HPDE6-E6E7 (cell line): ENCODE results near the gene STK32B.
"Not testable (repeated sequence)": the region's sequence is repeated elsewhere in the genome, so short reads cannot be mapped to it uniquely, and the experiment has no call there.

Source experiments
- DNase-seq: peaks from one replicate; pipeline ENCODE4 v3.0.0; 2011; ENCODE audit warnings: missing footprints; ENCODE audit errors: extremely low spot score

STK32B gene

DNA sequence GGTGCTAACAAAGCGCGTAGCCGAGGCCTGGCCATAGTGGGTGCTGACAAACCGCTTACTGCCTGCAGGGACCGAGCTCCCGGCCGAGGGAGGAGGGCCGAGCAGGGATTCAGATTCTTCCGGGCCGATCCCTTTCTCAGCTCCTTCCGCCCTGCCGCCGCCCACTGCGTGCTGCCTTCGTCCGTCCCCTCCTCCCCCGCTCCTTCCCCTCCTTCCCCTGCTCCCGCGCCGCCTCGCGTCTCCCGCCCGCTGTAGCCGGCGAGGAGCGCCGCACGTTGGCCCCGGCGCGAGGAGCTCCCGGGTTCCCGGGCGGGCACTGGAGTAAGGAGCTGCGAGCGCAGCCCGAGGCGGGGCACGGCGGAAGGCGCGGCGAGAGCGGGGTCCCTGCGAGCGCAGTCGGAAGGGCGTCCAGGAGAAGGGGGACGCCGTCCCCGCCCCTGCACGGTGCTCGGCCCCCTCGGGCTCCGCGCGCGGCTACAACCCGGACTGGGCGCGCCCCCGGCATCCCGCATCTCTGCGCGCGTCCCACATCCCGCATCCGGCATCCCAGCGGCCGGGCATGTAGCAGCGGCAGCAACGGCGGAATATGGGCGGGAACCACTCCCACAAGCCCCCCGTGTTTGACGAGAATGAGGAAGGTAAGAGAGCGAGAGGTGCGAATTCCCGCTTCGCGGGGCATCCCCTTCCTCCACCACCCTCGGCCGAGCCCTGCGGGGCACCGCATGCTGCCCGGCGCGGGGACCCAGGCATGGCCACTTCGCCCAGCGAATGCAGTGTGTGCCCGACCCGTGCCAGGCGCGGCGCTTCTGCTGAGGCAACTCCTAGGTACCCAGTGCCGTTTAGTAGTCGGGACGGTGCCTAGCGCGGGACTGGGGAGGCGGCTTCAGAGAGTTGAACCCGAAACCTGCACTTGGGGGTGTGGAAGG lies at the start of gene STK32B:
Gene STK32B (plus strand): TSS at position 203 of the 926 bp plus-strand sequence.
- DNase-seq, result no peak

DNA sequence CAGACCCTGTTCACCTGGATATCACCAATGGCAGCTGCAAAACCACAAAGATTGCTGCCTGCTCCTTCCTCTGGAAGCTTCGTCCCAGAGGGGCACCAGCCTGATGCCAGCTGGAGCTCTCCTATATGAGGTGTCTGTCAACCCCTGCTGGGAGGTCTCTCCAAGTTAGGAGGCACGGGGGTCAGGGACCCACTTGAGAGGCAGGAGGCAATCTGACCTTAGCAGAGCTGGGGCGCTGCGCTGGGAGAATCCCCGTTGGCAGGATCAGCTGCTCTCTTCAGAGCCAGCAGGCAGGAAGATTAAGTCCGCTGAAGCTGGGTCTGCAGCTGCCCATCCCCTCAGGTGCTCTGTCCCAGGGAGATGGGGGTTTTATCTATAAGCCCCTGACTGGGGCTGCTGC lies 49.6 kb upstream of the STK32B start:
- not testable (repeated sequence) for DNase-seq

DNA sequence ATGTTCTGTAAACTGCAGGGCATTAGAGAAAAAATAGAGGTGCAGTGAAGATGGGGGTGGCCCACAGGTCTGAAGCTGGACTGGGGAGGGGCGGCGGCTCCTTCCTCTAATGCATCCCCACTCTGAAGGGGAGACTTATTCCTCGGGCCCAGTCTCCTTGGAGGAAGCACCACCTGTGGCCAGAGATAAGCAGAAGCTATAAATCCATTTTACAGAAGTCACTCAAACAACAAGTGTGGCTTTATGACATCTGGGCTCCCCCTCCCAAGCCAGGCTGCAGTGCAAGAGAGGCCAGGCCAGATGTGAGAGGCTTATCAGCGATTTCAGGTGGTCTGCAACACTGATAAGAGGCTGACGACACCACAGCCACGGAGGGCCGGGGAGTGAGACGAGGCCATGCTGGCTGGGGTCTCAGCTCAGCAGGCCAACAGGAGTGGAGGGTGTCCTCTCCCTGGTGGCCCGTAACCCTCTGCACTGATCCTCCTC lies 47.9 kb upstream of the STK32B start:
- no peak for DNase-seq

DNA sequence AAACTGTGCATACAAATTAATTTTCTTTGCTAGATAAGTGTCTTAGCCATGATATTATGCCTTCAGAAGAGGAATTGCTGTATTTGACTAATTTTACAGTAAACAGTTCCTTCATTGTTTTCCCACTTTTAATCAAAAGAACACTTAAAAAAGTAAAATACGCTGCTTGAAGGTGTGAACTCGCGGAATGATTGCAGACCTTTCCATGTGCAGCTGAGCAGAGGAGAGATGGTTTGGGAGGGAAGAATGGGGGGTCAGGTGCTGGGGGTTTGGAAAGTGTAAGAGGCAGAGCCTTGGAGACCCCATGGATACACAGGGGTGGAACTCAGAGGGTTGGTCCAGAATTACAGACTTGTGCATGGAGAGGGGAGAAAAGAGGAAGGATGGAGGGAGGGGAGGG lies 47.4 kb upstream of the STK32B start:
- no peak for DNase-seq

GRCh38 chr4:5004496-5004895 lies 46.8 kb upstream of the STK32B start:
- DNase-seq, result no peak

DNA sequence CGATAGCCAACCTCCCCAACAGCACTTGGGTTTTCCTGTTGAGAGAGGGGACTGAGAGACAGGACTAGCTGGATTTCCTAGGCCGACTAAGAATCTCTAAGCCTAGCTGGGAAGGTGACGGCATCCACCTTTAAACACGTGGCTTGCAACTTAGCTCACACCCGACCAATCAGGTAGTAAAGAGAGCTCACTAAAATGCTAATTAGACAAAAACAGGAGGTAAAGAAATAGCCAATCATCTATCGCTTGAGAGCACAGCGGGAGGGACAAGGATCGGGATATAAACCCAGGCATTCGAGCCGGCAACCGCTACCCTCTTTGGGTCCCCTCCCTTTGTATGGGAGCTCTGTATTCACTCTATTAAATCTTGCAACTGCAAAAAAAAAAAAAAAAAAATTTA lies 44.3 kb upstream of the STK32B start:
- not testable (repeated sequence) for DNase-seq

DNA sequence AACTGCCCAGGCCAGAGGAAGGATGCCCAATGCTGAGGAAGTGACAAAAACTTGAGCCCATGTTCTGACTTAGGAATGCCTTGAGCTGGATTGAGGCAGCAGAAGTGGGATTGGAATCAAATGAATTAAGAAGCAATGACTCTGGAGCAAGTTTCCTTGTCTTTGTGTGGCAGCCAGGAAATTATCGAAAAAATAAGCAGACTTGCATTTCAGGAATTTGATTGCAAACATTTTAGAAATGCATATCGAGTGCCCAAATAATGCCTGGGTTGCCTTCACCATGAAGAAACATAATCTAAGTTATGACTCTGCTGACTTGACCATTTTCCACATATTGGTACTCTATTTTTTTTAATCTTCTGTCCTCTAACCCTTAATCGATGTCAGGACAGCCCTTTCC lies 41.5 kb upstream of the STK32B start:
- DNase-seq, result no peak

DNA sequence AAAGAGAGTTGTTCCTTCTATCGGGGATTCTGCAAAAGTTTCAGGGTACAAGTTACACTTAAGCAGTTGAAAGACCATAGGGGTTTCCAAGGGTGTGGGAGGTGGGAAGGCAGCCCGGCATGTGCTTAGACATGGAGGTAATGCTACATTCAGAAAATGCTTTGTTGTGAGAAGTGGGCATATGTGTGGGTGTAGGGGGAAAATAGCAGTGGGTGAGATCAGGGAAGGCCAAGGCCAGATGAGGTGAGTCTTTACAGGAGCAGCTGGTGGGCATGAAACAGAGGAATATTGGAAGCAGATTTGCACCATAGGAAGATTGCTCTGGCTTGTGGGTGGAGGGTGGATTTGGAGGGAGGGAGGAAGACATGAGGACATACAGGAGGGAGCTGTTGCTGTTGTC lies 40.3 kb upstream of the STK32B start:
- DNase-seq, result no peak

GRCh38 chr4:5012244-5012898 lies 38.9 kb upstream of the STK32B start:
- DNase-seq, result no peak

DNA sequence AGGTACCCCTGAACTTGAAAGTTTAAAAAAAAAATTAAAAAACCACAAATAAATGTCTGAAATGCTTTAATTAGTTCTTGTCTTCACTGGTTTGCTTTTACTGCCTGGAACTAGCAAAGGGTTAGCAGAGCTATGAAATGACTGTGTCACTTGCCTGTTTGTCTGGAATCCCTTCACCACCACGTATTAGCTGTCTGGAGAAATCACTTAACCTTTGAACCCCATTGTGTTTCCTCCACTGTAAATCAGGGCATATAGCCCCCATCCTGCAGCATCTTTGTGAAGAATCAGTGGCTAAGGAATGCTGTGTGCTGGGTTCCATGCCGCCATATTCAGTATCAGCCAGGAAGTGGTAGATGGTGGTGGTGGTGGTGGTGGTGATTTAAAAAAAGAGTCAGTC lies 38.3 kb upstream of the STK32B start:
- no peak for DNase-seq

DNA sequence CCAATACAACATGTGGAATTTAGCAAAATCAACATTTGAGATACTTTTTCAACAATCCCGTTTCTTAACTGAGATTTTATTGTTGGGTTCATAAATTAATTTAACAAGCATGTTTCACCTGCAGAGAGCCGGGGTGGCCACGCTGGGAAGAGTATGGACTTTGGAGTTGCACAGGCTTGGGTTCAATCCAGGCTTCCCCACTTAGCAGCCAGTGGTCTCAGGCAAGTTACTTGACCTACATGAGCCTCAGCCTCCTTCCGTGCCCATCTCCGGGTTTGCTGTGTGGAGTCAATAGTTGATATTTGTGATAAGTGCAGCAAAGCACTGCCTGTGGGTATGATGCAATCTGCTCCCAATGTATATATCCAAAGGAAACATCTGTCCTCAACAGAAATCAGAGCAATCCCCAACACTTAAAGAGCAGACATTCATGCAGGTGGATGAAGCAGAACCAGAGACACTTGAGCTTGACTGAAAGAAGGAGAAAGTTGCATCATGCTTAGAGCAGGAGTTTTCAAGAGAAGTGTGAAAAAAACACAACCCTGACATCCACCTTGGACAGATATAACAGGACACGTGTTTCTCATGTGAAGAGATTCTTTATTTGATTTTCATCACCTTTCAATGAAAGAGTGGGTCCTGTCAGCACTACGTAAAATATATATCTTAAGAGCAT lies 37.1 kb upstream of the STK32B start:
- no peak for DNase-seq

DNA sequence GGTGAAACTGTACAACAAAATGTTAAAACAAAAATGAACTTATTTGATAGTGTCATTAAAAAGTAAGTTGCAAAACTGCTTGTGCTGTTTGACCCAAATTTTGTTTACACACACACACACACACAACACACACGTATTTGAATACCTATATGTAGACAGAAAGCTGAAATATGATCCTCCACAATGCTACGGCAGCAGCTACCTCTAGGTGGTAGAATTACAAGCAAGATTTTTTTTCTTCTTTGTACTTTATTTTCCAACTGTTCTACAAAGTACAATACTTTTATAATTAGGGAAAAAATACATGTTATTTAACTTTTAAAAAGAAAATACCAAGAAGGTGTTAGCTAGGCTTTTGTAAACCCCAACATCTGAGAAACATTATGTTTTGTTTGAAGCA lies 33.2 kb upstream of the STK32B start:
- no peak for DNase-seq

DNA sequence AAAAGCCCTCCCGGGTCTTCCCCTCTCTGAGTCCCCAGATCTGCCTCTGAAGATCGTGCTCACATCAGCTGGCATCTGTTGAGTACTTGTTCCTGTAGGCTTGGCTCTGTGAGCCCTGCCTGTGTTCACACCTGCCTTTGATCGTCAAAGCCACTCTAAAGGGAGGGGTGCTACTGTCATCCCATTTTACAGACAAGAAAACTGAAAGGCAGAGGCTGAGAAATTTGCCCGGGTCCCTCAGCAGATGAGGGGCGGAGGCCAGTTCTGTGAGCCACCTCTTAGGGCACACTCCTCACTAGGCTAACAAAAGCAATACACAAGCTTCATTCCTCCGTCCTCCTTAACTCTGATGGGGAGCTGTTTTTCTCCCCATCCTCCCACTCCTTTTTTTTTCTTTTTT lies 32.7 kb upstream of the STK32B start:
- DNase-seq, result no peak

- no peak for DNase-seq
Measured at GRCh38 chr4:5019274-5019673, 32.0 kb upstream of the STK32B start, which contains the start of gene CYTL1. TSS of gene CYTL1 (minus strand) at chr4:5019458. CDS start at chr4:5019445, 13 bp downstream.

DNA sequence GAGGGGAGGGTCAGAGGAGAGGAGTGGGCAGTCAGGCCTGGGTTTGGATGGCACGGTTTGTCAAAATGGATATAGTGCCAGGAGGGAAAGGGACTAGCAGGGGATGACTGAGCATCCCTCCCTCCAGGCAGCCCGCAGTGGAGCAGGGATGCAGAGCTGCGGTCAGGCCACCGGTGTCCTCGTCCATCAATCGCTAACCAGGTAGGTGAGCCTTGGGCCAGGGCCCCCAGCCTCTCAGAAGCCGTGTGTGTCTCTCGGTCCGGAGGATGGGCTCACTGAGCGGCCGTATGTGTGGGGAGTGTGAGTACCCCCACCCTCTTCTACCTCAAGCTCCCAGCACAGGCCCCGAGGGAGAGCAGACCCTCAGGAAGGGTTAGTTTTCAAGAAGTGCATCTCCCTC lies 31.5 kb upstream of the STK32B start:
- DNase-seq, result no peak

- DNase-seq, result no peak
Measured at GRCh38 chr4:5020341-5020740, 30.9 kb upstream of the STK32B start.

- DNase-seq, result no peak
Measured at GRCh38 chr4:5021546-5021945, 29.7 kb upstream of the STK32B start.

DNA sequence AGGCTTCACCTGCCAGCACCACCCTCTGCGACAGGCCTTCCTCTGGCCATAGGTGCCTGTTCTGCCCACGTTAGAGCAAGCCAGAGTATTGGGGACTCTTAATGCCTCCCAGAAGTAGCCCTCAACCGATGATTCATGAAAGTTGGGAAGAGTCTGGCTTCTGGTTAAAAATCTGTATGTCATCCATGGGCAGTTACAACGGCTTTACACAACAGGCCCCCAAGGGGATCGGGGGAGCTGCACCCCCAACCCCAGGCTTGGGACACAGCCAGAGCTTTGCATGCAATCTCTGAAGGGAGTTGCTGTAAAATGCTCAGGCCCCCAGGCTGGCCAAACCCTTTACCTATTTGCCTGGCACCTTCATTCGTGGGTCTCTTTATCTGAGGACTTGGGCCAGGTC lies 26.6 kb upstream of the STK32B start:
- DNase-seq, result no peak

DNA sequence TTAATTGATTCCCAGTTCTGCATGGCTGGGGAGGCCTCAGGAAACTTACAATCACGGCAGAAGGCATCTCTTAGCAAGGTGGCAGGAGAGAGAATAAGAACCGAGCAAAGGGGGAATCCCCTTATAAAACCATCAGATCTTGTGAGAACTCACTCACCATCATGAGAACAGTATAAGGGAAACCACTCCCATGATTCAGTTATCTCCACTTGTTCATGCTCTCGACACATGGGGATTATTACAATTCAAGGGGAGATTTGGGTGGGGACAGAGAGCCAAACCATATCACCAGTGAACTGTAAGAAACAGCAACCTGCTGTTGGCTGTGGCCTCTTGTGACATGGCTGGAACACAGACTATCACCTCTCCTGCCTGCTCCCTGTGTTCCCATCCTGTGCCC lies 24.9 kb upstream of the STK32B start:
- no peak for DNase-seq

DNA sequence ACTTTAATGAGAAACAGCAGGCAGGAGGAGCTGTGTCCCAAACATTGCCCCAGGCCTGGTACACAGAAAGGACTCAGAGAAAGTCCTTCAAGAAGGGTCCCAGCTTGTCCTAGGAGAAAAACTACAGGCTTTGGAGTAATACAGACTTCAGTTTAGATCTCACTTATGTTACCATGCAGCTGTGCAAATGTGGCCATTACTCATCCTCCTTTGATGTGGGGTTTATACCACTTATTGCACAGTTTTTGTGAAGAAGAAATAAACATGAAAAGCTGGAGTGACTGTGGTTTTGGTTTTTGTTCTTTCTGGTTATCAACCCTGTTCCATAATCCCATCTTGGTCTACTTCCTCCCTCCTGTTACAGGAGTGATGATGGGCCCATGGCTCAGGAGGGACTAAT lies 23.9 kb upstream of the STK32B start:
- DNase-seq, result no peak

- no peak for DNase-seq
Measured at GRCh38 chr4:5028480-5028879, 22.8 kb upstream of the STK32B start.

- no peak for DNase-seq
Measured at GRCh38 chr4:5029447-5029846, 21.8 kb upstream of the STK32B start.
